GM12878 (cell line): ENCODE measurements around the gene SLC45A1. TPM values are rescaled to one million over a fixed set of nuclear protein-coding genes. Genes with fewer than 3 reads are reported as not detected.

Experiments used
- CREM ChIP-seq: IDR thresholded peaks from 2 replicates; pipeline ENCODE4 v1.6.1; 2014; ENCODE audit warnings: antibody characterized with exemption, low read depth
- E2F4 ChIP-seq: IDR thresholded peaks from 2 replicates; pipeline ENCODE4 v1.6.1; 2012; ENCODE audit warnings: low read depth, low read length, improper control_type of control experiment
- FOS ChIP-seq: IDR thresholded peaks from 3 replicates; pipeline ENCODE4 v1.6.1; 2011; ENCODE audit warnings: borderline replicate concordance; ENCODE audit not compliant: insufficient read length; ENCODE audit errors: extremely low read depth
- HCFC1 ChIP-seq: fragments of 150-350 bp; IDR thresholded peaks from 2 replicates; pipeline ENCODE4 v1.6.1; 2014; ENCODE audit warnings: low read length
- IKZF2 ChIP-seq, 2 experiments: fragments of 450-650 bp; IDR thresholded peaks; 2 replicates each; pipeline ENCODE4 v1.6.1; 2017; ENCODE audit warnings: mild to moderate bottlenecking in 2 of 2, moderate library complexity in 2 of 2
- NKRF ChIP-seq: fragments of 450-650 bp; conservative IDR thresholded peaks from 2 replicates; pipeline ENCODE4 v1.6.1; 2017; ENCODE audit warnings: mild to moderate bottlenecking, moderate library complexity
- NR2C2 ChIP-seq: IDR thresholded peaks from 2 replicates; pipeline ENCODE4 v1.6.1; 2011; ENCODE audit warnings: borderline replicate concordance, low read depth; ENCODE audit not compliant: control insufficient read depth, insufficient read length
- PAX8 ChIP-seq: fragments of 450-650 bp; IDR thresholded peaks from 2 replicates; pipeline ENCODE4 v1.6.1; 2017; ENCODE audit warnings: mild to moderate bottlenecking, moderate library complexity
- PML ChIP-seq: IDR thresholded peaks from 2 replicates; pipeline ENCODE4 v1.6.1; 2012; ENCODE audit warnings: low read length, inconsistent platforms
- RELB ChIP-seq: fragments of 450-650 bp; IDR thresholded peaks from 2 replicates; pipeline ENCODE4 v1.6.1; 2017; ENCODE audit warnings: low read depth, mild to moderate bottlenecking, moderate library complexity
- RFX5 ChIP-seq: IDR thresholded peaks from 2 replicates; pipeline ENCODE4 v1.6.1; 2011; ENCODE audit warnings: low read depth, low read length, improper control_type of control experiment
- SUPT20H ChIP-seq: IDR thresholded peaks from 2 replicates; pipeline ENCODE4 v1.6.1; 2011; ENCODE audit warnings: low read depth, mild to moderate bottlenecking, low read length, moderate library complexity, borderline replicate concordance; ENCODE audit not compliant: control insufficient read depth
- WRNIP1 ChIP-seq: IDR thresholded peaks from 2 replicates; pipeline ENCODE4 v1.6.1; 2011; ENCODE audit warnings: low read depth, low read length, improper control_type of control experiment, borderline replicate concordance
- ZBED1 ChIP-seq: IDR thresholded peaks from 2 replicates; pipeline ENCODE4 v1.6.1; 2016; ENCODE audit warnings: borderline replicate concordance
- ZBTB33 ChIP-seq: fragments of 450-650 bp; IDR thresholded peaks from 2 replicates; pipeline ENCODE4 v1.6.1; 2017; ENCODE audit warnings: mild to moderate bottlenecking
- ZBTB40 ChIP-seq: fragments of 450-650 bp; IDR thresholded peaks from 2 replicates; pipeline ENCODE4 v1.6.1; 2016; ENCODE audit warnings: mild to moderate bottlenecking, moderate library complexity, borderline replicate concordance
- ZNF24 ChIP-seq: fragments of 450-650 bp; IDR thresholded peaks from 2 replicates; pipeline ENCODE4 v1.6.1; 2017; ENCODE audit warnings: antibody characterized with exemption, mild to moderate bottlenecking
- ZZZ3 ChIP-seq: IDR thresholded peaks from 2 replicates; pipeline ENCODE4 v1.6.1; 2011; ENCODE audit warnings: low read depth; ENCODE audit not compliant: control insufficient read depth, insufficient read length
- polyA plus RNA-seq, 11 experiments: library from polyadenylated mRNA; depleted of rRNA in 4 of 11; unstranded in 6 of 11; stranded (reverse) in 5 of 11; fragments of >200 nt; fragmentation: Nextera tagmentation in 4 of 11; fragmentation: Illumina TruSeq in 1 of 11; extraction: Ambion mirVana in 4 of 11; extraction: Trizol in 1 of 11; gene quantifications; 1 replicate in 1 of 11; 2 replicates in 10 of 11; pipeline versions ENCODE4 v1.2.1 to v1.2.3, GENCODE V29; 2011 to 2016; ENCODE audit warnings: inconsistent platforms in 2 of 11, missing spikeins in 2 of 11, low read depth in 1 of 11
- total RNA-seq, 4 experiments: library from RNA; depleted of rRNA in 3 of 4; stranded (reverse); fragments of >200 nt in 3 of 4; fragmentation: Illumina TruSeq in 1 of 4; extraction: Trizol in 1 of 4; gene quantifications; 2 replicates each; pipeline versions ENCODE4 v1.2.1 to v1.2.3, GENCODE V29; 2013 to 2021

The SLC45A1 gene
- total and polyA plus RNA-seq, 10 of the 15 experiments (the other 5 are each of a cell fraction or from before 2014, with no cell fraction given), result 0.07 to 0.23 (median 0.13) TPM; not detected in 6

- TF ChIP-seq ZBTB40, result no peak
- no peak for TF ChIP-seq ZBED1
- no peak for TF ChIP-seq HCFC1
- no peak for TF ChIP-seq ZZZ3
- TF ChIP-seq RFX5, result no peak
- peak; percentile 21; the same call in 1 of the 2 replicates for TF ChIP-seq PML
- no peak for TF ChIP-seq E2F4
- TF ChIP-seq FOS, result no peak
- no peak for TF ChIP-seq ZBTB33
- TF ChIP-seq ZNF24, result no peak
- TF ChIP-seq SUPT20H, result no peak
- TF ChIP-seq IKZF2 (IDR thresholded peaks at IDR 0.05), result peak; percentile 58 to 68; a peak in 2 of 4 replicates
- no peak for TF ChIP-seq NKRF
- TF ChIP-seq NR2C2, result no peak
- TF ChIP-seq WRNIP1, result no peak
- TF ChIP-seq CREM, result peak; percentile 80
- no peak for TF ChIP-seq PAX8
- peak; percentile 70 for TF ChIP-seq RELB
Measured at GRCh38 chr1:8283058-8283884, 34.6 kb upstream of the SLC45A1 start (continued).
